Measurements from ENCODE around the gene VSTM4. TPM values are rescaled to one million over a fixed set of nuclear protein-coding genes. Genes with fewer than 3 reads are reported as not detected.
A peak's percentile ranks its signal among the peaks of the same experiment; 100 is the strongest.

The VSTM4 gene
- total and polyA plus RNA-seq, 9 of the 15 experiments (the other 6 are each of a cell fraction or from before 2014, with no cell fraction given), result 1.0 to 7.9 (median 3.0) TPM

- TF ChIP-seq OTX1 (CRISPR knock-in tag; IDR thresholded peaks at IDR 0.05) (peak; percentile 26; the same call in 1 of the 2 replicates), CAMTA2 (CRISPR knock-in tag; conservative IDR thresholded peaks at IDR 0.05) (no peak), NELFE (IDR thresholded peaks at IDR 0.05; ENCODE audit: insufficient read depth, insufficient read length) (no peak), ATF4 (CRISPR knock-in tag; IDR thresholded peaks at IDR 0.05) (no peak), EZH2 (IDR thresholded peaks at IDR 0.05; ENCODE audit: borderline replicate concordance, low read depth, low read length) (no peak), FOXA3 (CRISPR knock-in tag; conservative IDR thresholded peaks at IDR 0.05 in 1 of 2, IDR thresholded peaks at IDR 0.05 in 1 of 2) (no peak), RBM39 (optimal IDR thresholded peaks at IDR 0.05; ENCODE audit: low read depth, low read length) (no peak)
- TF ChIP-seq, protein P1, sequence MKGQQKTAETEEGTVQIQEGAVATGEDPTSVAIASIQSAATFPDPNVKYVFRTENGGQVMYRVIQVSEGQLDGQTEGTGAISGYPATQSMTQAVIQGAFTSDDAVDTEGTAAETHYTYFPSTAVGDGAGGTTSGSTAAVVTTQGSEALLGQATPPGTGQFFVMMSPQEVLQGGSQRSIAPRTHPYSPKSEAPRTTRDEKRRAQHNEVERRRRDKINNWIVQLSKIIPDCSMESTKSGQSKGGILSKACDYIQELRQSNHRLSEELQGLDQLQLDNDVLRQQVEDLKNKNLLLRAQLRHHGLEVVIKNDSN (CRISPR knock-in tag; IDR thresholded peaks at IDR 0.05), result peak; percentile 54
- TF ChIP-seq, protein P2, sequence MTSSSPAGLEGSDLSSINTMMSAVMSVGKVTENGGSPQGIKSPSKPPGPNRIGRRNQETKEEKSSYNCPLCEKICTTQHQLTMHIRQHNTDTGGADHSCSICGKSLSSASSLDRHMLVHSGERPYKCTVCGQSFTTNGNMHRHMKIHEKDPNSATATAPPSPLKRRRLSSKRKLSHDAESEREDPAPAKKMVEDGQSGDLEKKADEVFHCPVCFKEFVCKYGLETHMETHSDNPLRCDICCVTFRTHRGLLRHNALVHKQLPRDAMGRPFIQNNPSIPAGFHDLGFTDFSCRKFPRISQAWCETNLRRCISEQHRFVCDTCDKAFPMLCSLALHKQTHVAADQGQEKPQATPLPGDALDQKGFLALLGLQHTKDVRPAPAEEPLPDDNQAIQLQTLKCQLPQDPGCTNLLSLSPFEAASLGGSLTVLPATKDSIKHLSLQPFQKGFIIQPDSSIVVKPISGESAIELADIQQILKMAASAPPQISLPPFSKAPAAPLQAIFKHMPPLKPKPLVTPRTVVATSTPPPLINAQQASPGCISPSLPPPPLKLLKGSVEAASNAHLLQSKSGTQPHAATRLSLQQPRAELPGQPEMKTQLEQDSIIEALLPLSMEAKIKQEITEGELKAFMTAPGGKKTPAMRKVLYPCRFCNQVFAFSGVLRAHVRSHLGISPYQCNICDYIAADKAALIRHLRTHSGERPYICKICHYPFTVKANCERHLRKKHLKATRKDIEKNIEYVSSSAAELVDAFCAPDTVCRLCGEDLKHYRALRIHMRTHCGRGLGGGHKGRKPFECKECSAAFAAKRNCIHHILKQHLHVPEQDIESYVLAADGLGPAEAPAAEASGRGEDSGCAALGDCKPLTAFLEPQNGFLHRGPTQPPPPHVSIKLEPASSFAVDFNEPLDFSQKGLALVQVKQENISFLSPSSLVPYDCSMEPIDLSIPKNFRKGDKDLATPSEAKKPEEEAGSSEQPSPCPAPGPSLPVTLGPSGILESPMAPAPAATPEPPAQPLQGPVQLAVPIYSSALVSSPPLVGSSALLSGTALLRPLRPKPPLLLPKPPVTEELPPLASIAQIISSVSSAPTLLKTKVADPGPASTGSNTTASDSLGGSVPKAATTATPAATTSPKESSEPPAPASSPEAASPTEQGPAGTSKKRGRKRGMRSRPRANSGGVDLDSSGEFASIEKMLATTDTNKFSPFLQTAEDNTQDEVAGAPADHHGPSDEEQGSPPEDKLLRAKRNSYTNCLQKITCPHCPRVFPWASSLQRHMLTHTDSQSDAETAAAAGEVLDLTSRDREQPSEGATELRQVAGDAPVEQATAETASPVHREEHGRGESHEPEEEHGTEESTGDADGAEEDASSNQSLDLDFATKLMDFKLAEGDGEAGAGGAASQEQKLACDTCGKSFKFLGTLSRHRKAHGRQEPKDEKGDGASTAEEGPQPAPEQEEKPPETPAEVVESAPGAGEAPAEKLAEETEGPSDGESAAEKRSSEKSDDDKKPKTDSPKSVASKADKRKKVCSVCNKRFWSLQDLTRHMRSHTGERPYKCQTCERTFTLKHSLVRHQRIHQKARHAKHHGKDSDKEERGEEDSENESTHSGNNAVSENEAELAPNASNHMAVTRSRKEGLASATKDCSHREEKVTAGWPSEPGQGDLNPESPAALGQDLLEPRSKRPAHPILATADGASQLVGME (CRISPR knock-in tag; IDR thresholded peaks at IDR 0.05), result no peak
- TF ChIP-seq, protein P3, sequence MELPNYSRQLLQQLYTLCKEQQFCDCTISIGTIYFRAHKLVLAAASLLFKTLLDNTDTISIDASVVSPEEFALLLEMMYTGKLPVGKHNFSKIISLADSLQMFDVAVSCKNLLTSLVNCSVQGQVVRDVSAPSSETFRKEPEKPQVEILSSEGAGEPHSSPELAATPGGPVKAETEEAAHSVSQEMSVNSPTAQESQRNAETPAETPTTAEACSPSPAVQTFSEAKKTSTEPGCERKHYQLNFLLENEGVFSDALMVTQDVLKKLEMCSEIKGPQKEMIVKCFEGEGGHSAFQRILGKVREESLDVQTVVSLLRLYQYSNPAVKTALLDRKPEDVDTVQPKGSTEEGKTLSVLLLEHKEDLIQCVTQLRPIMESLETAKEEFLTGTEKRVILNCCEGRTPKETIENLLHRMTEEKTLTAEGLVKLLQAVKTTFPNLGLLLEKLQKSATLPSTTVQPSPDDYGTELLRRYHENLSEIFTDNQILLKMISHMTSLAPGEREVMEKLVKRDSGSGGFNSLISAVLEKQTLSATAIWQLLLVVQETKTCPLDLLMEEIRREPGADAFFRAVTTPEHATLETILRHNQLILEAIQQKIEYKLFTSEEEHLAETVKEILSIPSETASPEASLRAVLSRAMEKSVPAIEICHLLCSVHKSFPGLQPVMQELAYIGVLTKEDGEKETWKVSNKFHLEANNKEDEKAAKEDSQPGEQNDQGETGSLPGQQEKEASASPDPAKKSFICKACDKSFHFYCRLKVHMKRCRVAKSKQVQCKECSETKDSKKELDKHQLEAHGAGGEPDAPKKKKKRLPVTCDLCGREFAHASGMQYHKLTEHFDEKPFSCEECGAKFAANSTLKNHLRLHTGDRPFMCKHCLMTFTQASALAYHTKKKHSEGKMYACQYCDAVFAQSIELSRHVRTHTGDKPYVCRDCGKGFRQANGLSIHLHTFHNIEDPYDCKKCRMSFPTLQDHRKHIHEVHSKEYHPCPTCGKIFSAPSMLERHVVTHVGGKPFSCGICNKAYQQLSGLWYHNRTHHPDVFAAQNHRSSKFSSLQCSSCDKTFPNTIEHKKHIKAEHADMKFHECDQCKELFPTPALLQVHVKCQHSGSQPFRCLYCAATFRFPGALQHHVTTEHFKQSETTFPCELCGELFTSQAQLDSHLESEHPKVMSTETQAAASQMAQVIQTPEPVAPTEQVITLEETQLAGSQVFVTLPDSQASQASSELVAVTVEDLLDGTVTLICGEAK (IDR thresholded peaks at IDR 0.05), result no peak
- TF ChIP-seq, protein P3 (CRISPR knock-in tag; IDR thresholded peaks at IDR 0.05), result no peak
Observed at GRCh38 chr10:49161411-49161997, 46.2 kb upstream of the VSTM4 start (continued).
